SK-N-DZ (cell line): ENCODE data around the gene KSR1.

ENCODE experiments used
- DNase-seq: peaks from one replicate; pipeline ENCODE4 v3.0.0-alpha.2; 2015; ENCODE audit warnings: low spot score

Gene KSR1

DNA sequence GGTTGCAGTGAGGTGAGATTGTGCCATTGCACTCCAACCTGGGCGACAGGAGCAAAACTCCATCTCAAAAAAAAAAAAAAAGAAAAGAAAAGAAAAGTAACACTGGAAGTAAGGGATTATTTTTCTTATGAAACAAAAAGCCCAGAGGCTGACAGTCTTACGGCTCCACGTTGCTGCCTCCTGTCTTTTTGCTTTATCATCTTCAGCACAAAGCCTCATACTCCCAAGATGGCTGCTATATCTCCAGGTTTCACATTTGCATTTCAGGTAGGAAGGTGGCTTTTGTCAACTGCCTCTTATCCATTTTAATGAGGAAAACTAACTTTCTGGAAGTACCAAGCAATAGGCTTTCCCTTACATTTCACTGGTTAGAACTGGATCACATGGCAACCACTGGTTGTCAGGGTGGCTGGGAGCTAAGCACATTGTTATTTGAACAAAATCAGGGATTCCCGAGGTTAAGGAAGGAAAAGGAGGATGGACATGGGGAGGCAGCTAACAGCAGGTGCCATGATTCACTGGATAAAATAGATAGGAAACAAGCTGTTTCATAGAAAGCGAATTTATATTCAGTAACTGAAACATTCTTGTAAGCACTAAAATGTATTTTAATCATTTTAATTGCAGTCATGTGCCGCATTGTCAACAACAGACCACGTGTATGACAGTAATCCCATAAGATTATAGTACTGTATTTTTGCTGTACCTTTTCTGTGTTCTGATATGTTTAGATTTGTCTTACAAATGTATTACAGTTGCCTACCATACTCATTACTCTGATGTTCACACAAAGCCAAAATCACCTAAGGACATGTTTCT is 58.6 kb downstream of the KSR1 start:
- DNase-seq = no peak

DNA sequence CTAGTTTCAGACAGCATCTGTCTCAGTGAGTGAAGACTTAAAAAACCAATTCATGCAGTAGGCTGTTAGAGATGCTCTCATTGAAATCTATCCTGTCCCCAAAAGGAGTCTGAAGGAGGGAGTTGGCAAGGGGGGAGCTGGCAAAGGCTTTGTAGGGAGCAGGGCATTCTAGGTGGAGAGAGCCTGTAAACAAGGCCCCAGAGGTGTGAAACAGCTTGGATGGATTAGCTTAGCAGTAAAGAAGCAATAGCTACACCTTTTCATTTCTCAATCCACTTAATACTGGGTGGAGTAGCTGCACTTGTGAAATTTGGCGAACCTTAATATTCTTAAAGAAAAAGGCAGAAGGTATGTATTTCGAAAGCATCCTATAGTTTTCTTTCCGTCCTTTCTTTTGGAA is 61.8 kb downstream of the KSR1 start:
- DNase-seq = no peak

- no peak for DNase-seq
These were observed 62.6 kb downstream of the KSR1 start for GRCh38 chr17:27518545-27519521.

DNA sequence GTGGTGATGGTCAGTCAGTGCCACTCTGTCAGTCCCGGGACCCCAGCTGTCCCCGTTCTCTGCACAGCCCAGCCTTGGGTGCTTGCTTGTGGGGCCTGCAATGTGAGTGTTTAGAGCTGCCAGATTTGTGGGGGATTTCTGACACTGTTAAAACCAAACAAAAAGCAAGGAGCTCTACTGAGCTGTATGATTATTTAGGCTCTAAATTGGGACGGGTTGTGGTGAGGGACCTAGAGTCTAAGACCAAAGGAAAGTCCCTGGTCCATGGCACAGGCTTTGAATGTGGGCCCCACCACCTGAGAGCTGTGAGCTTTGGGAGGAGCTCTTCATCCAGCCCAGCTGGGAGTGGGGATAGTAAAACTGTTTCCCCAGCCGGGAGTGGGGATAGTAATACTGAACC is 63.3 kb downstream of the KSR1 start:
- no peak for DNase-seq

GRCh38 chr17:27520491-27521185 is 64.4 kb downstream of the KSR1 start:
- DNase-seq = no peak

DNA sequence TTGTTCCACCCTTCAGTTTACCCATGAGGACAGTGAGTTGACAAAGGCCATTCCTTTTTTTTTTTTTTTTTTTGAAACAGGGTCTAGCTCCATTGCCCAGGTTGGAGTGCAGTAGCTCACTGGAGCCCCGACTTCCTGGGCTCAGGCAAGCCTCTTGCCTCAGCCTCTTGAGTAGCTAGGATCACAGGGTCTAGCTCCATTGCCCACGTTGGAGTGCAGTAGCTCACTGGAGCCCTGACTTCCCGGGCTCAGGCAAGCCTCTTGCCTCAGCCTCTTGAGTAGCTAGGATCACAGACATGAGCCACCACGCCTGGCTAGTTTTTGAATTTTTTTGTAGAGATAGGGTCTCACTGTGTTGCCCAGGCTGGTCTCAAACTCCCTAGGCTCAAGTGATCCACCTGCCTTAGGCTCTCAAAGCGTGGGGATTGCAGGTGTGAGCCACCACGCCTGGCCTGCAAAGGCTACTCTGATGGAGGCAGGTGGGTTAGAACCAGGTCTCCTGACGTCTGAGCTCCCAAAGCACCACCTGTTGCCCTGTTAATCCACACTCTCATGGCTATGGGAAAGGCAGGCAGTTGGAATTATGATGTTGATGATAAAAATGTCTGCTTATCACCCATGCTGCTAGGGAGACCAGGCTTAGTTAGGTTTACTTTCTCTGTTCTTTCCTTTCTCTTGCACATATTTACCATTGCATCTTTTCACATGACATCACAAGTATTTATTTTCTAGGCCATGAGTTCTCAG is 65.2 kb downstream of the KSR1 start:
- no peak for DNase-seq

DNA sequence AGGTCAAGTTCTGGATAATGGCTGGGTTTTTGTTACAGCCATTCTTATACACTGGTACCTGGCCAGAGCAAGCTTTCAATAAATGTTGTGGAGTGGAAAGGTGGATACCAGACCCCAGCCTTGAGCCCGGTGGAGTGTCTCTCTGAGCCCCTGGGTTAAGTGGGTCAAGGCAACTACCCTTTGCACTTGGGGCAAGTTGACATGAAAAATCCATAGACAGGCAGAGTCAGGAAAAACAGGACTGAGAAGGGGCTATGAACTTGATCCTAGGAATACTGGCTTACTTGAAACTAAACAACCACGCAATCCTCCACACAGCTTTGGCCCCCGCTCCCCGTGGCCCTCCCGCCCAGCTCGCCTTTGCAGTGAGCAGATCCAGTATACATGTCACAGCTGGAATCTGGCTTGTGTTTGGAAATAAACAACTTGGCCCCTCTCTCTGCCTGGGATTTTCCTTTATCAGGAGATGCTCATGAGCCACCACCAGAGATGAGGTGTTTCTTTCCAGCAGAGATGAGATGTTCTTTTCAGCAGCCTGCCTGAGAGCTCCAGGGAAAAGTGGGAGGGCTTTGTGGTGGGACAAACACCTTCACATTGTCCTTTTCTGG is 65.9 kb downstream of the KSR1 start:
- no peak for DNase-seq

- DNase-seq = no peak
These were observed 67.5 kb downstream of the KSR1 start for GRCh38 chr17:27523712-27524111.

- no peak for DNase-seq
These were observed 68.3 kb downstream of the KSR1 start for GRCh38 chr17:27524594-27524993.

- no peak for DNase-seq
These were observed 69.1 kb downstream of the KSR1 start for GRCh38 chr17:27525316-27525715.

- DNase-seq = no peak
These were observed 69.8 kb downstream of the KSR1 start for GRCh38 chr17:27525836-27526603.

DNA sequence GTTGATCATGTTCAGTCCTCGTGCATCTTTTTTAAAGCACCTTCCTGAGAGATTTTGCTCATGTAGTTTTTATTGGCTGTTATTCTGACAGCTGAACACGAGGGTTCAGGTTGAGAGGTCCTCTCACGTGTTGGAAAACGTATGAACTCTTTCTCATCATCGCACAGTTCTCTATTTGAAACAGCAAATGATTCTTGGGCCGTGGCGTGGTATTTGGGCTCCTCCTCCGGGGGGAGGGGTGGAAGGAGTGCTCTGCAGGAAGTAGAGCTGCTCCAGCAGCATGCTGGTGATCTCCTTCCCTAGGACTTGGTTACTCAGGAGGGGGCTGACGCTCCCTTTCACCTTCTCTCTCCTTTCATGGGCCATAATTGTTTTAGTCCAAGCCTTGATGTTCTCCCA is 70.4 kb downstream of the KSR1 start:
- no peak for DNase-seq

DNA sequence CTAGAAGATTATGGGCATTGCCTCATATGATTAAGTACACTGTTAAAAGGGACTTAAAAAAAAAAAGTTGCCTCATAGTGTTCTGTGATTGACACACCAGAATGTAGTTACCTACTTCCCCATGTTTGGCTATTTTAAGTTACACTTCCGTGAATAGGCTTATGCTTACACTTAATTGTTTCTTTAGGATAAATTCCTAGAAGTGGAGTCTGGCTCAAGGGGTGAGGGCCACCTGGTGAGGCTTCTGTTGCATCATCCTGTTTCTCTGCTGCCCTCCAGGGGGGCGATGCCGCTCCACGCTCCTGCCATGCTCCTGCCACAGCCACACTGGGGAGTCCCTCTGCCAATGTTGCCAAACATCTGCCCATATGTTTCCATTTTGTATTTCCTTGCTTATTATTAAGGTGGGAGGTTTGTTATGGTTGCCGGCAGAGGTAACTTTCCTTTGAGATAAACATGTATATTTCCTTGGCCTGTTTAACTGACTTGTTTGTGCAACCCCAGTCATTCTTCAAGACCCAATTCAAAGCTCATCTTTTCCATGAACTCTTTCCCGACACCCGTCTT is 73.1 kb downstream of the KSR1 start:
- DNase-seq = no peak

GRCh38 chr17:27530764-27531391 is 74.6 kb downstream of the KSR1 start:
- DNase-seq = no peak

GRCh38 chr17:27531469-27531961 is 75.3 kb downstream of the KSR1 start:
- DNase-seq = no peak

DNA sequence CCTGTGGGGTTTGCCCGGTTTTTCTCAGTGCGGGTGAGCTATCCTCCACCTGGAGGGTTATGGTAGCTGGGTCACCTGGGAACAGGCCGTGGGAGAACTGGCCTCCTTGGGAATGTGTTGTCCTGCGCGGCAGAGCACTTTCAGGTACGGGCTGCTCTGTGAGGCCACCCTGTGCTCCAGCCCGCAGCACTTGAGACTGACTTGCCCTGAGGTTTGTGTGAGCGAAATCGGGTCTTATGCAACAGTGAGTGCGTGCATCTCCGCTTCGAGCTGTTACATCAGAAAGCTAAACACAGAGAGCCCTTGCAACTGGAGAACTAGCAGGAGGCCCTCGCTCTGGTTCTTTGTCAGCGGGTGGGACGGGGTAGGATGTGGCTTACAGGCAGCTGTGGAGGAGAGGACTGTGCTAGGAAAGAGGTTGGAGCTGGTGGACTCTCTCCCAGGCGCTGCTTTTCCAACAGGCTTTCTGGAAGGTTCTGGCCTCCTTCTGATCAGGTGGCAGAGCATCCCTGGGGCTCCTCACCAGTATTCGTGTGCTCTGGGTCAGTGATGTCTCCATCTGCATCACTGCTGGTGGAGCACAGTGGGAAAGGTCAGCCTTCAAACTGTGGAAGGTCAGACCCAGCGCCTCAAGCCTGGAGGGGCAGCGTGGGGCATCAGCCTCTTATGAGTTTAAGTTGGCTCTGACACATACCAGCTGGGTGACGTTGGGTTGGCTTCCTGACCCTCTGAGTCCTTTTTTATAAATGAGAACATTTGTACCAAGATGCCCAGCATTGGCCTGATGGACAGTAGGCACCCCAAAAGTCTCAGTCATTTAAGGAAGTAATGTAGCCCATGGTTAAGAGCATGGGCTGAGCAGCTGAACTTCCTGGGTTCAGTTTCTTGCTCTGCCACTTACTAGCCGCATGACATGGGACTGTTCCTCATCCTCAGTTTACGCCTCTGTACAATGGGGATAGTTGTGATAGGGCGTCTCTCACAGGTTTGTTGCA is 76.3 kb downstream of the KSR1 start:
- DNase-seq = no peak

DNA sequence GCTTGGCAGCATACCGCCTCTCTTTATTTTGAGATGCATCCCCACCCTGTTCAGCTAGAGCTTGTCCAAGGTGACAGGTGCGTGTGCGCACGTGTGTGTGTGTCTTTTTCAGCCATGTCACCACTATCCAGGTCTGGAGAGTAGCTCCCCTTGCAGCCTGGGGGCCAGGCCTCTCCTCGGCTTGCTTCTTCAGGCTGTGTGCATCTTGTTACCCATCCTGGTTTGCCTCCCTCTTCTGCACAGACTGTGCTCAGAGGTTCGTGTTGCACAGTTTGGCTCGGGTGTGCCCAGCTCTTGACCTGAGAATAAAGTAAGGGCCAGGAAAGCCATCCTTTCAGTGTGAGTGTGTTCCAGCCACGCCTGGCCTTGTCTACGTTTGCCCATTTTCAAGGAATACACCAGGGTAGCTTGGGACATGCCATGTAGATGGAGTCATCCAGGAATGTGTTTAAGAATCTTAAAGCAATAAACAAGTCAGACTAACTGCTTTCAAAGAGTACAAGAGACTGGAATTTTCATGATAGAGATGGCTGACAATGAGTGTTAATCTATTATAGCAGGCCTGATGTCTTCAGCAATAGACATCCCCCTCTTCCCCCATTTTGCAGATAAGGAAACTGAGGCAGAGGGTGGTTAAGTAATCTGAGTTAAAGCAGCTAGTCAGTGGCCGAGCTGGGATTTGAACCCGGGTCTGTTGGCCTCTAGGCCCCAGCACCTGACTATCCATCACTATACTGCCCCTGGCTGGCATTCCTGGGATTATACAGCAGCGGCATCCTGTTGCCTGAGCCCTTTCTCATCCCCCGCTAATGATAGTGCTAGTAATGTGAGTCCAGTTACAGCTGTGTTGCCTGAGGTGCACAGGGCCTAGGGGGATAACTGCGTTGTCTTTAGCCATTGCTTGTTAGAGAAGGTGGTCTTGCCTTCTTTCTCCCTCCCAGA is 77.9 kb downstream of the KSR1 start:
- DNase-seq = no peak
